HG03135 (cell line): Measurements from ENCODE around the gene POTED.
"Not testable (repeated sequence)": the region's sequence is repeated elsewhere in the genome, so short reads cannot be mapped to it uniquely, and the experiment has no call there.

Experiments
- ATAC-seq: cut with Tn5 transposase; IDR thresholded peaks from one replicate; pipeline ENCODE4 v1.9.1; 2021; ENCODE audit warnings: mild to moderate bottlenecking, moderate library complexity; ENCODE audit not compliant: unreplicated experiment

Gene POTED

GRCh38 chr21:13609477-13609876 lies at the start of gene POTED:
Gene POTED, plus strand, starts transcription at chr21:13609777. Its CDS starts 452 bp downstream, at chr21:13610229.
- ATAC-seq: not testable (repeated sequence)

- not testable (repeated sequence) for ATAC-seq
Observed at GRCh38 chr21:13650101-13650500, 40.5 kb downstream of the POTED start.

- ATAC-seq: not testable (repeated sequence)
Observed at GRCh38 chr21:13651746-13652145, 42.2 kb downstream of the POTED start.
